NCI-H526 (cell line): Measurements from ENCODE around the gene GATAD2A.

Experiments used
- DNase-seq, 2 experiments: peaks; one replicate each; lab custom pipeline; 2025; lab: John Stamatoyannopoulos, UW

GATAD2A gene

GRCh38 chr19:19532806-19533701, 127.6 kb downstream of the GATAD2A start:
- no peak for DNase-seq

GRCh38 chr19:19533841-19534240, 128.4 kb downstream of the GATAD2A start:
- DNase-seq: no peak

GRCh38 chr19:19534556-19535265, 129.2 kb downstream of the GATAD2A start:
- DNase-seq: no peak

- no peak for DNase-seq
Measured at GRCh38 chr19:19535311-19536191, 130.1 kb downstream of the GATAD2A start.

GRCh38 chr19:19537075-19538048, 131.9 kb downstream of the GATAD2A start:
- DNase-seq: peak in 1 of 2 experiments; percentile 37

GRCh38 chr19:19538061-19538784, 132.7 kb downstream of the GATAD2A start, which contains the start of gene CILP2:
CILP2 (plus strand) TSS chr19:19538265; CDS start chr19:19538350, 85 bp downstream.
- DNase-seq: peak in 1 of 2 experiments; percentile 40

- DNase-seq: peak in 1 of 2 experiments; percentile 35
Measured at GRCh38 chr19:19538785-19539166, 133.3 kb downstream of the GATAD2A start.

GRCh38 chr19:19539698-19540063, 134.2 kb downstream of the GATAD2A start:
- DNase-seq: no peak

GRCh38 chr19:19540064-19540714, 134.7 kb downstream of the GATAD2A start:
- DNase-seq: peak in 1 of 2 experiments; percentile 91

GRCh38 chr19:19540715-19541515, 135.4 kb downstream of the GATAD2A start:
- peak; percentile 58 to 92 for DNase-seq

- no peak for DNase-seq
Measured at GRCh38 chr19:19541616-19542015, 136.1 kb downstream of the GATAD2A start.

- DNase-seq: no peak
Measured at GRCh38 chr19:19542507-19542906, 137.0 kb downstream of the GATAD2A start.

- no peak for DNase-seq
Measured at GRCh38 chr19:19543101-19543500, 137.6 kb downstream of the GATAD2A start.

- no peak for DNase-seq
Measured at GRCh38 chr19:19543640-19544039, 138.2 kb downstream of the GATAD2A start.

GRCh38 chr19:19544257-19544953, 138.9 kb downstream of the GATAD2A start:
- DNase-seq: no peak

- DNase-seq: no peak
Measured at GRCh38 chr19:19544954-19545591, 139.6 kb downstream of the GATAD2A start.

GRCh38 chr19:19545707-19546106, 140.2 kb downstream of the GATAD2A start:
- no peak for DNase-seq

GRCh38 chr19:19546751-19547162, 141.3 kb downstream of the GATAD2A start:
- no peak for DNase-seq
